Uterus (tissue), 2 donors: Measurements from ENCODE around the gene ELL3.

Experiments
- CTCF ChIP-seq, 4 experiments: fragments of 200-600 bp in 2 of 4; fragments of 450-650 bp in 2 of 4; sonication (generic) in 2 of 4; IDR thresholded peaks; one replicate each; pipeline ENCODE4 v1.5.1; 2016 to 2019; ENCODE audit warnings: antibody characterized with exemption in 4 of 4, mild to moderate bottlenecking in 2 of 4, moderate library complexity in 1 of 4
- POLR2A ChIP-seq, 2 donors: fragments of 450-650 bp; IDR thresholded peaks; one replicate each; pipeline ENCODE4 v1.6.1; 2016; ENCODE audit warnings: antibody characterized with exemption in 2 of 2, mild to moderate bottlenecking in 1 of 2, moderate library complexity in 1 of 2

- TF ChIP-seq CTCF (IDR thresholded peaks at IDR 0.05), result no peak
- no peak for TF ChIP-seq POLR2A (IDR thresholded peaks at IDR 0.05)
Observed at GRCh38 chr15:43799209-43799944, 22.6 kb upstream of the ELL3 start.
